Activated T-cell treated with anti-CD3 and anti-CD28 coated beads, Interleukin-2, amount 50 U/mL, for 4 hours (primary cell): ENCODE measurements around the gene TLR2. TPM values are rescaled to one million over a fixed set of nuclear protein-coding genes. Genes with fewer than 3 reads are reported as not detected.

Experiments
- ATAC-seq, 2 donors: fragments of 200-7000 bp; cut with Tn5 transposase; one replicate each; pipeline ENCODE4 v1.10.0; 2021
- DNase-seq: peaks from one replicate; pipeline ENCODE4 v3.0.0-alpha.2; 2020
- H3K27me3 Mint-ChIP-seq: one replicate; pipeline ENCODE4 v1.8.0; 2021; ENCODE audit warnings: low read depth, mixed read lengths
- H3K36me3 Mint-ChIP-seq: one replicate; pipeline ENCODE4 v1.8.0; 2022; ENCODE audit warnings: mixed read lengths; ENCODE audit not compliant: insufficient read depth
- H3K4me1 Mint-ChIP-seq: one replicate; pipeline ENCODE4 v1.8.0; 2021; ENCODE audit warnings: low read depth, mixed read lengths
- H3K4me3 Mint-ChIP-seq: one replicate; pipeline ENCODE4 v1.8.0; 2021; ENCODE audit warnings: mild to moderate bottlenecking, moderate library complexity, mixed read lengths
- H3K9me3 Mint-ChIP-seq: one replicate; pipeline ENCODE4 v1.8.0; 2021; ENCODE audit warnings: mixed read lengths
- total RNA-seq, 3 donors: library from RNA; stranded (reverse); gene quantifications; one replicate each; pipeline ENCODE4 v1.2.1, GENCODE V29; 2021

Gene TLR2, protein sequence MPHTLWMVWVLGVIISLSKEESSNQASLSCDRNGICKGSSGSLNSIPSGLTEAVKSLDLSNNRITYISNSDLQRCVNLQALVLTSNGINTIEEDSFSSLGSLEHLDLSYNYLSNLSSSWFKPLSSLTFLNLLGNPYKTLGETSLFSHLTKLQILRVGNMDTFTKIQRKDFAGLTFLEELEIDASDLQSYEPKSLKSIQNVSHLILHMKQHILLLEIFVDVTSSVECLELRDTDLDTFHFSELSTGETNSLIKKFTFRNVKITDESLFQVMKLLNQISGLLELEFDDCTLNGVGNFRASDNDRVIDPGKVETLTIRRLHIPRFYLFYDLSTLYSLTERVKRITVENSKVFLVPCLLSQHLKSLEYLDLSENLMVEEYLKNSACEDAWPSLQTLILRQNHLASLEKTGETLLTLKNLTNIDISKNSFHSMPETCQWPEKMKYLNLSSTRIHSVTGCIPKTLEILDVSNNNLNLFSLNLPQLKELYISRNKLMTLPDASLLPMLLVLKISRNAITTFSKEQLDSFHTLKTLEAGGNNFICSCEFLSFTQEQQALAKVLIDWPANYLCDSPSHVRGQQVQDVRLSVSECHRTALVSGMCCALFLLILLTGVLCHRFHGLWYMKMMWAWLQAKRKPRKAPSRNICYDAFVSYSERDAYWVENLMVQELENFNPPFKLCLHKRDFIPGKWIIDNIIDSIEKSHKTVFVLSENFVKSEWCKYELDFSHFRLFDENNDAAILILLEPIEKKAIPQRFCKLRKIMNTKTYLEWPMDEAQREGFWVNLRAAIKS
- 1 to 10 TPM; 1.2 to 1.9 (median 1.6) TPM for total RNA-seq

- Mint-ChIP-seq H3K4me1 (peaks cover 16% of the 10 kb centered on the region), H3K4me3 (peak within 1 kb of the TSS; percentile 85), H3K27me3 (peaks cover 21% of the 10 kb centered on the region), H3K9me3 (peaks cover 16% of the 10 kb centered on the region), H3K36me3 (peaks cover 16% of the 10 kb centered on the region)
- ATAC-seq (peak; percentile 88 to 93), DNase-seq (peak; percentile 65)
Measured at GRCh38 chr4:153684182-153684970, at the start of gene TLR2. TSS of gene TLR2 (plus strand) at chr4:153684280. CDS start at chr4:153702908, 18,628 bp downstream.

DNA sequence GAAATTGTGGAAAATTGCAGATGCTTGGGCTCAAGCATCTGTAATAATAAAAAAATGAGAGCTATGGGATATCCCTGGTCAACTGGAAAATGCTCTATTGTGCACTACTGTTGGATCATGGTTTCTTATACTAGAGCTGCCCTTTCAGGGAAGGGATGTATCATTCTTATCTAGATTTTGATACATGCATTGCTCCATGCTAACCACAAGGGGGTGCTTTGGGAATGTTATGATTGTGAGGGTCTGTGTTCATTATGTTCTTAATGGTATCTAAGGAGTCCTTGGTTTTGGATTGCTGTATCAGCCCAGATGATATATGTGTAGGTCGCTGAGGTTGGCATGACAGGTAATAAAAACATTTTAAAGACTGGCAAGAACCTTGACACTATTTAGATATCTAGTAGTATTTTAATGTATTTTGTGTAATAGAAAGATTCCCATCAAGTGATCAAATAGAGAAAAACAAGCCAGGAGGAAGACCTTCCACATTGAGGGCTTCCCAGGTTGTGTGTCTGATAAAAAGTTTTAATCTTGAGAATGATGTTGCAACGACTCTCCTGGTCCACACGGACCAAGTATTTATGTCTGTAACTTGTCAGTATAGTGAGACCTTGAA lies 49.2 kb upstream of the TLR2 start:
- H3K4me3 Mint-ChIP-seq = no peak overlapping the region
- H3K4me1 Mint-ChIP-seq = no peaks in the 10 kb centered on the region
- peaks cover 56% of the 10 kb centered on the region for H3K36me3 Mint-ChIP-seq
- ATAC-seq = peak; percentile 48 to 52
- H3K27me3 Mint-ChIP-seq = no peaks in the 10 kb centered on the region
- H3K9me3 Mint-ChIP-seq = no peaks in the 10 kb centered on the region
- DNase-seq = no peak

DNA sequence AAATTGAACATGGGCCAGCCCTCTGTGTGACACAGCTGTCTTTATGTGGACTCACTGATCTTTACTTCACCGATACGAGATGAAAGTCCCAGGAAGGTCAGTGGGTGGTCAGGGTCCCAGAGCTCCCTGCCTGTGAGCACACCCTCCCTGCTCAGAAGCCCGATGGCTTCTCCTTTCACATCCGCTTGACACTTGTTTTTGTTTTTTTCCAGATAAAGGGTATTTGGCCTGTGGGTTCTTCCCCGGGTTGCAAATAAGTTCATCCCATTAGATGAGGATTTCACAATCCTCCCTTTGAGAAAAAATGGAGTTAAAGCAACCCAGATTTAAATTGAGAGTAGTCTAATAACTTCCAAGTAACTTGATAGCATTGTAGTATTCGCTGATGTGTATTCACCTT lies 48.2 kb upstream of the TLR2 start:
- Mint-ChIP-seq H3K4me3 (no peak overlapping the region), H3K9me3 (no peaks in the 10 kb centered on the region)

DNA sequence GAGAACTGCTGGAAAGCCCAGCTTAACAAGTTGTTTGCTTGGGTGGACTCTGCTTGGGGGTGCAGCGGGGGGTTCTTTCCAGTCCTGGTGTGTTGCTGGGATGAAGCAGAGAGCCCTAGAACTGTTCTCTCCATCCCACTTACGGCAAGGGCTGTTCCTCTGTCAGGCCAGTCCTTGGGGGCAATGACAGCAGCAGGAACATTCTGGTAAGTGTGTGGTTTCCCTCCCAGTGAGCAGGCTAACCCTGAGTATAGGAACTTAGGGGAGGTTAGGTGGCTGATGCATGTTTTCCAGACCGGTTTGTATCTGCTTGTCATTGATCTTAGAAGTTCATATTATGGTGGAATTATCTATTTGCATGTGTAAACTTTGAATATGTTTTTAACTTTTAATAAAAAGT lies 46.9 kb upstream of the TLR2 start:
- H3K9me3 Mint-ChIP-seq = no peaks in the 10 kb centered on the region
- ATAC-seq = no peak

More for the DNA sequence above, 48.2 kb upstream of the TLR2 start:
- Mint-ChIP-seq H3K4me1 (no peaks in the 10 kb centered on the region), H3K36me3 (peaks cover 48% of the 10 kb centered on the region), H3K27me3 (no peaks in the 10 kb centered on the region)
- ATAC-seq (no peak), DNase-seq (no peak)

GRCh38 chr4:153638011-153638410 lies 46.1 kb upstream of the TLR2 start:
- Mint-ChIP-seq H3K36me3 (peaks cover 39% of the 10 kb centered on the region), H3K4me1 (peaks cover 6% of the 10 kb centered on the region), H3K27me3 (no peaks in the 10 kb centered on the region), H3K9me3 (no peaks in the 10 kb centered on the region), H3K4me3 (no peak overlapping the region)
- ATAC-seq (no peak), DNase-seq (no peak)

More for the DNA sequence above, 46.9 kb upstream of the TLR2 start:
- no peak for DNase-seq
- Mint-ChIP-seq H3K4me3 (no peak overlapping the region), H3K27me3 (no peaks in the 10 kb centered on the region), H3K4me1 (peaks cover 4% of the 10 kb centered on the region), H3K36me3 (peaks cover 45% of the 10 kb centered on the region)

GRCh38 chr4:153638999-153639398 lies 45.1 kb upstream of the TLR2 start:
- Mint-ChIP-seq H3K27me3 (no peaks in the 10 kb centered on the region), H3K4me3 (no peak overlapping the region), H3K9me3 (no peaks in the 10 kb centered on the region), H3K36me3 (peaks cover 36% of the 10 kb centered on the region), H3K4me1 (peaks cover 8% of the 10 kb centered on the region)
- ATAC-seq = no peak
- DNase-seq = no peak

DNA sequence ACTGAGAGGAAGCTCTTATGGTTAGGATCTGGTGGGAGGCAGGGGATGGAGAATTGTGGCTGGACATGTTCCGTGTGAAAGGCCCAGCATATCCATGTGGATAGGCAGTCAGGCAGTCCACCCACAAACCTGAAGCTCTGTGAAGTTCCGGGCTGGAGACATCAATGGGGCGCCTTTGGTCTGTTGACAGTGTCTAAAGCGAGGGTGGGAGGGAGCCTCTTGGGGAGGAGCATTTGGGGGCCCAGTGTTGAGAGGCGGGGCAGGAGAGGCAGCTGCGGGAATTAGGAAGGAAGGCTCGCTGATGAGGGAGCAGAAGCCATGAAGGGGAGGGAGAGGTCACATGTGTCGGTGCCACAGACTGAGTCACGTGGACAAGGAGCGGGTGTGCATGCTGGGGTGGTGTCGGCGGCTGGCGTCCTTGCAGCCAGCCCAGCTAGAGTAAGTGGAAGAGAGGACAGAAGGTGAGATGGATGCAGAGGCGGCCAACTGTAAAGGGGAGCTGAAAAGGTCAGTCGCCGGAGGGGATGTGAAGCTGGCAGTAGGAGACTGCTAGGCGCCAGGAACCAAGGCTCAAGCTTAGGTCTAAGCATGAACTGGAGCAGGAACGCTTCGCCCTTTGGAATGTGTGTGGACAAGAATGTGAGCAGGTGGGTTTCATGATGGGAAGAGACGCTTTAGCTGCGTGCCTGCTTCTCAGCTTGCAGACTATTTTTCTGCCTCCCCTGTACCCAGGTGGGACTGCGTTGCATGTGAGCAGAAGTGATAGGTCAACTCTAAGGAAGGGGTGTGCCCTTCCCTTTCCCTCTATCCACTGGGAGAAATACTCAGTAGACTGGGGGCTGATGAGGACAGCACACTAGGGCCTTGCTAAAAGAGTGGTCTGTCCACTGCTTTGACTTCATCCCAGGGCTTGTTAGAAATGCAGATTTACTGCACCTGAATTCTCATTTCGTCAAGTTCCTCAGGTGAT lies 44.0 kb upstream of the TLR2 start:
- H3K27me3 Mint-ChIP-seq = no peaks in the 10 kb centered on the region
- no peak overlapping the region for H3K4me3 Mint-ChIP-seq
- H3K9me3 Mint-ChIP-seq = peaks cover under 1% of the 10 kb centered on the region
- H3K4me1 Mint-ChIP-seq = peaks cover 8% of the 10 kb centered on the region
- no peak for DNase-seq
- ATAC-seq = no peak
- peaks cover 28% of the 10 kb centered on the region for H3K36me3 Mint-ChIP-seq

GRCh38 chr4:153641532-153641931 lies 42.5 kb upstream of the TLR2 start:
- Mint-ChIP-seq H3K4me3 (no peak overlapping the region), H3K9me3 (peaks cover 3% of the 10 kb centered on the region), H3K4me1 (peaks cover 8% of the 10 kb centered on the region), H3K36me3 (peaks cover 13% of the 10 kb centered on the region), H3K27me3 (no peaks in the 10 kb centered on the region)
- DNase-seq (no peak), ATAC-seq (peak; percentile 29 to 39)

GRCh38 chr4:153643406-153644383 lies 40.4 kb upstream of the TLR2 start:
- Mint-ChIP-seq H3K36me3 (peaks cover 1% of the 10 kb centered on the region), H3K9me3 (peaks cover 3% of the 10 kb centered on the region), H3K27me3 (no peaks in the 10 kb centered on the region), H3K4me1 (peaks cover 13% of the 10 kb centered on the region), H3K4me3 (no peak overlapping the region)
- no peak for DNase-seq
- ATAC-seq = peak; percentile 80 to 85

GRCh38 chr4:153645183-153645582 lies 38.9 kb upstream of the TLR2 start:
- Mint-ChIP-seq H3K4me3 (no peak overlapping the region), H3K4me1 (peaks cover 15% of the 10 kb centered on the region), H3K9me3 (peaks cover 3% of the 10 kb centered on the region), H3K36me3 (no peaks in the 10 kb centered on the region), H3K27me3 (no peaks in the 10 kb centered on the region)
- ATAC-seq = no peak
- no peak for DNase-seq

DNA sequence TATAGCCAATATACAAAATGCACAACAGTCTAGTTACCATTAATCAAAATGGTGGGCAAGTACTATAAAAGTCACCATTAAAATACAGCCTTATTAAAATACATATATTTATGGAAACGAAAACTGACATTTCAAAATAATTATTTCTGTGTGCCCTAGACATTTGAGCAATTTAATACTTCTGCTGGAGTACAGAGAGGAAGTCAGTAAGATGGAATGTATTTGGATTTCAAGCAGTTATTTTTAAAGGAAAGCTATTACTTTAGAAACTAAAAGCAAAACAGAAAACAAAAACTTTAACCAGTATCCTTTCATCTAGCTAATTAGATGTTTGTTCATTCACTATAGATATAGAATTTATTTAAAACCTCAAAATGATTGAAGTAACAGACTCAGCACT lies 37.8 kb upstream of the TLR2 start:
- H3K4me3 Mint-ChIP-seq = no peak overlapping the region
- H3K9me3 Mint-ChIP-seq = peaks cover 3% of the 10 kb centered on the region
- no peaks in the 10 kb centered on the region for H3K36me3 Mint-ChIP-seq
- DNase-seq (no peak), ATAC-seq (no peak)
- peaks cover 21% of the 10 kb centered on the region for H3K4me1 Mint-ChIP-seq
- no peaks in the 10 kb centered on the region for H3K27me3 Mint-ChIP-seq

DNA sequence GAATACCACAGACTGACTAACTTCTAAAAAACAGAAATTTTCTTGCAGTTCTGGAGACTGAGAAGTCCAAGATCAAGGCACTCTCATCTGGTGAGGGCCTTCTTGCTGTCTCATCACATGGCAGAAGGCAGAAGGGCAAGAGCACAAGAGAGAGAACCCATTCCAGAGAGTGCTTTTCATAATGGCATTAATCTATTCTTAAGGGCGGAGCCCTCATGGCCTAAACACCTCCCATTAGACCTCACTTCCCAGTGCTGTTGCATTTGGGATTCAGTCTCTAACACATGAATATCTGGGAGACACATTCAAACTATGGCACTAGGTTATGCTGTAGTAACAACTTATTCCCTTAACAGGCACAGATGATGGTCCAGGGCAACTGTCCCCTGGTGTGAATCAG lies 37.1 kb upstream of the TLR2 start:
- Mint-ChIP-seq H3K36me3 (no peaks in the 10 kb centered on the region), H3K9me3 (peaks cover 3% of the 10 kb centered on the region), H3K27me3 (no peaks in the 10 kb centered on the region), H3K4me3 (no peak overlapping the region), H3K4me1 (peaks cover 25% of the 10 kb centered on the region)
- DNase-seq = no peak
- no peak for ATAC-seq
